Measurements from ENCODE around the gene ZFX.

Gene ZFX

DNA sequence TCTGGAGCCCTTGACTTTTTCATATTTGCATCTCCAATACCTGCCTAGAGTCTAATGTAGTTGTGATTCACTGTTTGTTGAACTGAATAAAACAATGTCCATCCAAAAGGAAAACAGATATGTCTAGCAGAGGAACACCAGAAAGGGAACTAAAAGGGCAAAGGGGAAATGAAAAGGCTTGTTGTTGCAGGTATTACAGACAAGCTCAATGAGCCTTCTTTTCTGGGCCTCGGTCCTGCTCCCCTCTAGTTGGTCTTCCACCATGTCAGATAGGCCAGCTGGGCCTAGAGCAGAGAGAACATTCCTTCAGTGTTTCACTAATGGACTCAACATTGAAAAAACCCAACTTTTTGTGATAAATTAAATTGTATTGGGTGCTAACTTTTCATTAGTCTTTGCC, 55.4 kb downstream of the ZFX start:
- TF ChIP-seq, protein P1, sequence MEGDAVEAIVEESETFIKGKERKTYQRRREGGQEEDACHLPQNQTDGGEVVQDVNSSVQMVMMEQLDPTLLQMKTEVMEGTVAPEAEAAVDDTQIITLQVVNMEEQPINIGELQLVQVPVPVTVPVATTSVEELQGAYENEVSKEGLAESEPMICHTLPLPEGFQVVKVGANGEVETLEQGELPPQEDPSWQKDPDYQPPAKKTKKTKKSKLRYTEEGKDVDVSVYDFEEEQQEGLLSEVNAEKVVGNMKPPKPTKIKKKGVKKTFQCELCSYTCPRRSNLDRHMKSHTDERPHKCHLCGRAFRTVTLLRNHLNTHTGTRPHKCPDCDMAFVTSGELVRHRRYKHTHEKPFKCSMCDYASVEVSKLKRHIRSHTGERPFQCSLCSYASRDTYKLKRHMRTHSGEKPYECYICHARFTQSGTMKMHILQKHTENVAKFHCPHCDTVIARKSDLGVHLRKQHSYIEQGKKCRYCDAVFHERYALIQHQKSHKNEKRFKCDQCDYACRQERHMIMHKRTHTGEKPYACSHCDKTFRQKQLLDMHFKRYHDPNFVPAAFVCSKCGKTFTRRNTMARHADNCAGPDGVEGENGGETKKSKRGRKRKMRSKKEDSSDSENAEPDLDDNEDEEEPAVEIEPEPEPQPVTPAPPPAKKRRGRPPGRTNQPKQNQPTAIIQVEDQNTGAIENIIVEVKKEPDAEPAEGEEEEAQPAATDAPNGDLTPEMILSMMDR (conservative IDR thresholded peaks at IDR 0.05; ENCODE audit: low read depth, low read length), result no peak
- peaks cover 12% of the 10 kb centered on the region; the same call in 1 of the 2 replicates for H3K79me2 ChIP-seq (ENCODE audit: insufficient read depth, low read depth)
- H3K27me3 ChIP-seq (ENCODE audit: insufficient read depth, low read depth), result no peaks in the 10 kb centered on the region
- no peaks in the 10 kb centered on the region for H3K4me1 ChIP-seq (ENCODE audit: low read depth, poor library complexity, severe bottlenecking)
- no peaks in the 10 kb centered on the region for H3K36me3 ChIP-seq (ENCODE audit: insufficient read depth)
- H3K27ac ChIP-seq, result no peak overlapping the region
- no peaks in the 10 kb centered on the region for H4K20me1 ChIP-seq (ENCODE audit: insufficient read depth)
- H3K4me3 ChIP-seq (IDR thresholded peaks at IDR 0.05; ENCODE audit: insufficient read depth, low read depth, low read length), result no peak overlapping the region
- H3K4me2 ChIP-seq, result no peak overlapping the region
- no peak overlapping the region for H3K9ac ChIP-seq
- no peak overlapping the region for H2AFZ ChIP-seq (ENCODE audit: low read depth)

DNA sequence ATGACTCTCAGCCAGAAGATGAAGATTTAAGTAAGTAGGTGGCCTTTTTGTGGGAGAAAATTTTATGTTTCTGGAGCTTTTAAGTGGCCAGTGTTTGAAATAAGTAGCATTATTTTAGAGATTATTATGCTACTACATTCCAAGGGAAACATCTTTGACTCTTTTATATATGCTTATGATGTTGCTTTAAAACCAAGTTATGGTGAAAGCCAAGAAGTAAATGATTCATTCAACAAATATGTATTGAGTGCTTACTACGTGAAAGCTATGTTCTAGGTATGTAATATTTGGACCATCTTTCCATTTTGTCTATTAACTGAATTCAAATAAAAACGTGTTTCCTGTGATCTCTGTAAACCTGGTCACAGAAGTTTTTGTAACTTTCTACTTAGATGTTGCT, 58.3 kb downstream of the ZFX start:
- Histone ChIP-seq H3K79me2 (ENCODE audit: insufficient read depth, low read depth) (peaks cover 12% of the 10 kb centered on the region; the same call in 1 of the 2 replicates), H3K36me3 (ENCODE audit: insufficient read depth) (no peaks in the 10 kb centered on the region), H3K27ac (no peak overlapping the region), H3K4me3 (IDR thresholded peaks at IDR 0.05; ENCODE audit: insufficient read depth, low read depth, low read length) (no peak overlapping the region), H3K27me3 (ENCODE audit: insufficient read depth, low read depth) (no peaks in the 10 kb centered on the region), H4K20me1 (ENCODE audit: insufficient read depth) (no peaks in the 10 kb centered on the region), H3K4me1 (ENCODE audit: low read depth, poor library complexity, severe bottlenecking) (no peaks in the 10 kb centered on the region), H3K4me2 (no peak overlapping the region), H2AFZ (ENCODE audit: low read depth) (no peak overlapping the region), H3K9ac (no peak overlapping the region)
- TF ChIP-seq, protein P1 (conservative IDR thresholded peaks at IDR 0.05; ENCODE audit: low read depth, low read length), result no peak

DNA sequence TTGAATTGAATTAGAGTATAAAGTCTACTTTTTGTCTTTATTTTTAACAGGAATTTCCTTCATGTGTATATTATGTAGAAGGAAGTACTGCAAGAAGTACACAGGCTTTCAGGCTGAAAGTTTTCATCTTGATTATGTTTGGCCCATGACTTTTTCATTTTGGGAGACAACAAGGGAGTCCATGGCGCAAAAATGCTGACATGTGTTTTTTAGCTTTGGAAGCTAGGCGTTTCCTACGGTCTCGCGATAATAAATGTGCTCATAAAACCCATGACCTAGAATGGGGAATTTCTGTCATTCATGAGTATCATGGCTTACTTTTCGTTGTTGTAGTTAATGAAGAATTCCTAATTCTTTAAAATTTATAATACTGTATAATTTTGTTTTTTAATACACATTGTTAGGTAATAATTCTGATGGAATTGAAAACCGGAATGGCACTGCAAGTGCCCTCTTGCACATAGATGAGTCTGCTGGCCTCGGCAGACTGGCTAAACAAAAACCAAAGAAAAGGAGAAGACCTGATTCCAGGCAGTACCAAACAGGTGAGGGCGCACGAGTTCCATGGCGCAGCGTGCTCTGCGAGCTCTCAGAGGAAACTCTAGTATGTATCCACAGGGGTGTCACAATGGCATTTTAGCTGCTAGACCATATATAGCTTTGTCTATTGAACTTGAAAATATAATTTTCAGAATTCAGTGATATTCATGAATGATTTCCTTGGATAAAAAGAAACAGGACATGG, 59.1 kb downstream of the ZFX start:
- Histone ChIP-seq H3K27me3 (ENCODE audit: insufficient read depth, low read depth) (no peaks in the 10 kb centered on the region), H3K79me2 (ENCODE audit: insufficient read depth, low read depth) (peaks cover 12% of the 10 kb centered on the region; the same call in 1 of the 2 replicates), H3K4me2 (no peak overlapping the region), H3K27ac (no peak overlapping the region), H3K36me3 (ENCODE audit: insufficient read depth) (no peaks in the 10 kb centered on the region), H3K4me1 (ENCODE audit: low read depth, poor library complexity, severe bottlenecking) (no peaks in the 10 kb centered on the region), H3K9ac (no peak overlapping the region), H2AFZ (ENCODE audit: low read depth) (no peak overlapping the region), H4K20me1 (ENCODE audit: insufficient read depth) (no peaks in the 10 kb centered on the region), H3K4me3 (IDR thresholded peaks at IDR 0.05; ENCODE audit: insufficient read depth, low read depth, low read length) (no peak overlapping the region)
- TF ChIP-seq, protein P1 (conservative IDR thresholded peaks at IDR 0.05; ENCODE audit: low read depth, low read length), result no peak

DNA sequence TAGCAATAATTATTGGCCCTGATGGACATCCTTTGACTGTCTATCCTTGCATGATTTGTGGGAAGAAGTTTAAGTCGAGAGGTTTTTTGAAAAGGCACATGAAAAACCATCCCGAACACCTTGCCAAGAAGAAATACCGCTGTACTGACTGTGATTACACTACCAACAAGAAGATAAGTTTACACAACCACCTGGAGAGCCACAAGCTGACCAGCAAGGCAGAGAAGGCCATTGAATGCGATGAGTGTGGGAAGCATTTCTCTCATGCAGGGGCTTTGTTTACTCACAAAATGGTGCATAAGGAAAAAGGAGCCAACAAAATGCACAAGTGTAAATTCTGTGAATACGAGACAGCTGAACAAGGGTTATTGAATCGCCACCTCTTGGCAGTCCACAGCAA, 60.7 kb downstream of the ZFX start:
- no peak overlapping the region for H3K4me2 ChIP-seq
- H3K27ac ChIP-seq, result no peak overlapping the region
- no peak overlapping the region for H3K9ac ChIP-seq
- no peaks in the 10 kb centered on the region for H3K36me3 ChIP-seq (ENCODE audit: insufficient read depth)
- no peak overlapping the region for H3K4me3 ChIP-seq (IDR thresholded peaks at IDR 0.05; ENCODE audit: insufficient read depth, low read depth, low read length)
- no peak overlapping the region for H2AFZ ChIP-seq (ENCODE audit: low read depth)
- TF ChIP-seq, protein P1 (conservative IDR thresholded peaks at IDR 0.05; ENCODE audit: low read depth, low read length), result no peak
- H3K79me2 ChIP-seq (ENCODE audit: insufficient read depth, low read depth), result 0 out of 2 replicates have a peak, but pooled peaks cover 4% of the 10 kb centered on the region
- H3K4me1 ChIP-seq (ENCODE audit: low read depth, poor library complexity, severe bottlenecking), result no peaks in the 10 kb centered on the region
- H3K27me3 ChIP-seq (ENCODE audit: insufficient read depth, low read depth), result no peaks in the 10 kb centered on the region
- H4K20me1 ChIP-seq (ENCODE audit: insufficient read depth), result no peaks in the 10 kb centered on the region
